Gastroesophageal sphincter (tissue), 4 donors: ENCODE measurements around the gene PARVG. TPM values are rescaled to one million over a fixed set of nuclear protein-coding genes. Genes with fewer than 3 reads are reported as not detected.

ENCODE experiments used
- ATAC-seq: fragments of 150-250 bp; one replicate; pipeline ENCODE4 v1.9.1; 2016; ENCODE audit warnings: mild to moderate bottlenecking, moderate library complexity
- H3K27ac ChIP-seq, 4 donors: fragments of 200-600 bp; sonication (generic) in 3 of 4; 1 replicate in 3 of 4; 2 replicates in 1 of 4; pipeline ENCODE4 v1.5.1; 2016 to 2019
- H3K27me3 ChIP-seq: fragments of 200-600 bp; sonication (generic); one replicate; pipeline ENCODE4 v1.5.1; 2019
- H3K36me3 ChIP-seq, 2 donors: fragments of 200-600 bp; sonication (generic); one replicate each; pipeline ENCODE4 v1.5.1; 2019; ENCODE audit warnings: control low read depth in 1 of 2
- H3K4me1 ChIP-seq, 3 donors: fragments of 200-600 bp; sonication (generic); 1 replicate in 2 of 3; 2 replicates in 1 of 3; pipeline ENCODE4 v1.5.1; 2016 to 2019; ENCODE audit warnings: control low read depth in 2 of 3
- H3K4me3 ChIP-seq, 2 donors: fragments of 200-600 bp; sonication (generic); one replicate each; pipeline ENCODE4 v1.5.1; 2019; ENCODE audit warnings: mild to moderate bottlenecking in 1 of 2, moderate library complexity in 1 of 2
- H3K9me3 ChIP-seq, 3 donors: fragments of 200-600 bp; sonication (generic); one replicate each; pipeline ENCODE4 v1.5.1; 2017 to 2019; ENCODE audit warnings: control low read depth in 2 of 3
- EP300 ChIP-seq: sonication (generic); formaldehyde crosslinking; IDR thresholded peaks from one replicate; pipeline ENCODE4 v1.6.1; 2017; ENCODE audit warnings: antibody characterized with exemption, mild to moderate bottlenecking
- POLR2A ChIP-seq, 2 donors: fragments of 450-650 bp; IDR thresholded peaks; one replicate each; pipeline ENCODE4 v1.6.1; 2017; ENCODE audit warnings: antibody characterized with exemption in 2 of 2, mild to moderate bottlenecking in 2 of 2, moderate library complexity in 1 of 2
- POLR2AphosphoS5 ChIP-seq: sonication (generic); formaldehyde crosslinking; IDR thresholded peaks from one replicate; pipeline ENCODE4 v1.6.1; 2017; ENCODE audit warnings: antibody characterized with exemption
- WGBS, 2 donors: methylation state at CpG; one replicate each; pipeline ENCODE4 v1.1.5; 2018; ENCODE audit warnings: low coverage in 1 of 2; 5-methylcytosine and 5-hydroxymethylcytosine counted together
- total RNA-seq, 4 donors: library from RNA; depleted of rRNA; stranded (reverse); fragments of >200 nt; gene quantifications; one replicate each; pipeline ENCODE4 v1.1.0, GENCODE V29; 2016
- TF ChIP-seq, protein P1 (sequence below), 4 experiments: fragments of 200-600 bp in 2 of 4; fragments of 450-650 bp in 2 of 4; sonication (generic) in 1 of 4; IDR thresholded peaks; one replicate each; pipeline ENCODE4 v1.5.1; 2017 to 2019; ENCODE audit warnings: antibody characterized with exemption in 4 of 4, mild to moderate bottlenecking in 2 of 4, moderate library complexity in 2 of 4

Gene PARVG
- total RNA-seq, 4 donors from 2014 or later = 7.0 to 18.2 (median 11.3) TPM

DNA sequence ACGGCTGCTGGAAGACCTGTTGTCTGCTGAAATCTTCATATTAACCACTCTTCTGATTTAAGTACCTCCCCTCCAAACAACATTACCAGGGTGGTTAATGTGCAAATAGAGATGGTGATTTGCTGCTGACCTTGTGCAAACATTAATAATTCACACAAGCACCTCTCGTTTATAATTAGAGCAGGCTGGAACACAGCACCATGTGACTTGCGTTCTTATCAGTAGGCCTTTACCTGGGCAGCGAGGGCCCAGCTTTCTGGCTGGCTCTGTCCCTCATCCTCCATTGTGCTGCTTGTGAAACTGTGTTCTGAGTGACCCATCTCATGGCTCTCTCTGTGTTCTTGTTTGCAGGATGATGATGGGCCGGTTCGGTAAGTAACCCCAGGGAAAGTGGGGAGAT is 41.0 kb upstream of the PARVG start:
- no peak for ATAC-seq
- H3K27me3 ChIP-seq = no peaks in the 10 kb centered on the region
- TF ChIP-seq EP300 (no peak), POLR2AphosphoS5 (no peak), POLR2A (IDR thresholded peaks at IDR 0.05) (no peak)
- TF ChIP-seq, protein P1, sequence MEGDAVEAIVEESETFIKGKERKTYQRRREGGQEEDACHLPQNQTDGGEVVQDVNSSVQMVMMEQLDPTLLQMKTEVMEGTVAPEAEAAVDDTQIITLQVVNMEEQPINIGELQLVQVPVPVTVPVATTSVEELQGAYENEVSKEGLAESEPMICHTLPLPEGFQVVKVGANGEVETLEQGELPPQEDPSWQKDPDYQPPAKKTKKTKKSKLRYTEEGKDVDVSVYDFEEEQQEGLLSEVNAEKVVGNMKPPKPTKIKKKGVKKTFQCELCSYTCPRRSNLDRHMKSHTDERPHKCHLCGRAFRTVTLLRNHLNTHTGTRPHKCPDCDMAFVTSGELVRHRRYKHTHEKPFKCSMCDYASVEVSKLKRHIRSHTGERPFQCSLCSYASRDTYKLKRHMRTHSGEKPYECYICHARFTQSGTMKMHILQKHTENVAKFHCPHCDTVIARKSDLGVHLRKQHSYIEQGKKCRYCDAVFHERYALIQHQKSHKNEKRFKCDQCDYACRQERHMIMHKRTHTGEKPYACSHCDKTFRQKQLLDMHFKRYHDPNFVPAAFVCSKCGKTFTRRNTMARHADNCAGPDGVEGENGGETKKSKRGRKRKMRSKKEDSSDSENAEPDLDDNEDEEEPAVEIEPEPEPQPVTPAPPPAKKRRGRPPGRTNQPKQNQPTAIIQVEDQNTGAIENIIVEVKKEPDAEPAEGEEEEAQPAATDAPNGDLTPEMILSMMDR (IDR thresholded peaks at IDR 0.05) = no peak
- 86% methylated on average over 5 of the region's 6 CpGs; no CpG with 5 or more reads in 1 of the 2 donors for WGBS, 2 donors
- no peak overlapping the region for H3K4me3 ChIP-seq
- H3K4me1 ChIP-seq = peaks cover 0 to 11% (median 0%) of the 10 kb centered on the region in 3 donors
- H3K36me3 ChIP-seq = peaks cover 0 to 86% of the 10 kb centered on the region in 2 donors
- H3K27ac ChIP-seq = no peak overlapping the region
- peaks cover 0 to 15% (median 1%) of the 10 kb centered on the region in 3 donors for H3K9me3 ChIP-seq

DNA sequence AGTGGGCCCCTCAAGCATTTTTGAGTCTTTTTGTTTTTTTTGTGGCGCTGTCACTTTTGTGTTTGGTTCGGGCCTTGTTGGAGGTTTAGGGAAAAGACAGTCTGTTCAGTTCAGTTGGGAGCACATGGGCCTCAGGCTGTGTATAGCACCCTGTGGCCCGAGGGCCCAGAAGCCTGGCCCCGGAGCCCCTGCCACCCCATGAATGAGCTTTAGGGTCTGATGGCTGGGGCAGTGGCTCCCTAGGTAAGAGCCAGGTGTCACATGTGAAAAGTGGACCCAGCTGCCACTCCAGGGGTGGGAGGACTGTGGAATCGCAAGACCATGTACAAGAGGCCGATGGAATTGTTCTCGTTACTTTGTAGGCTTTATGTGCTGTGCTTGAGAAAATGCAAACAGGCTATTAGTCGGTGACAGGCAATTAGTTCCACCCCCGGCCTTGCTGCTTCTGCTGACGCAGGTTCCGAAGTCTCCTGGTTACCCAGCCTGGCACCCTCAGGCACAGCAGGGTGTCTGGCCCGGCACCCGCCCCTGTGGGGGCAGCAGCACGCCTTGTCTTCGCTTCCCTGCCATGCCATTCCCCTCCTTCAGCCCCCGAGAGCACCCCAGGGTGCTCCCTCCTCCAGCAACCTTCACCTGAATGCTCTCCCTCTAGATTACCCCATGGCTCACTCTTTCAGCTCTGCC is 38.2 kb upstream of the PARVG start:
- H3K9me3 ChIP-seq = peaks cover 0 to 7% (median 0%) of the 10 kb centered on the region in 3 donors
- no peaks in the 10 kb centered on the region for H3K27me3 ChIP-seq
- TF ChIP-seq POLR2A (IDR thresholded peaks at IDR 0.05) = no peak
- TF ChIP-seq EP300 = no peak
- TF ChIP-seq POLR2AphosphoS5 = no peak
- TF ChIP-seq, protein P1 (IDR thresholded peaks at IDR 0.05) = no peak
- H3K36me3 ChIP-seq = peaks cover 0 to 58% of the 10 kb centered on the region in 2 donors
- ATAC-seq = no peak
- no peak overlapping the region for H3K4me3 ChIP-seq
- no peak overlapping the region for H3K27ac ChIP-seq
- peaks cover 0 to 17% (median under 1%) of the 10 kb centered on the region in 3 donors for H3K4me1 ChIP-seq
- WGBS, 2 donors = 86 to 100% methylated on average over 2 to 13 of the region's 16 CpGs

DNA sequence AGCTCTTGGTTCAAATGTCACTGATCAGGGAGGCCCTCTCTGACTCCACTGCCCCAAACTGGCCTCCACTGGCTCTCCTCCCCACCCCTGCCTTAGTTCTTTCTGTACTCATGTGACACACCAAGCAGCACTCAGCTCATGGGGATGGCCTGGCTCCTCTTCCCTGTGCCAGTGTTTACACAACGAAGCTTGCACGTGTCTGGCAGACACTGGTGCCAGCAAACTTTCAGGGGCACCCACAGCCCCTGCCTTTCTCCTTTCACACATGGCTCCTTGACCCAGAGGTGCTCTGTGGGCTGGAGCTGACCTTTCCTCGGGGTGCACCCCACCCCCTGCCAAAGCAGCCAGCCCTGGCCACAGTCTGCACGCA is 37.6 kb upstream of the PARVG start:
- H3K27ac ChIP-seq = no peak overlapping the region
- peaks cover 0 to 23% (median 6%) of the 10 kb centered on the region in 3 donors for H3K4me1 ChIP-seq
- H3K36me3 ChIP-seq = peaks cover 0 to 53% of the 10 kb centered on the region in 2 donors
- TF ChIP-seq POLR2A (IDR thresholded peaks at IDR 0.05) = no peak
- TF ChIP-seq, protein P1 (IDR thresholded peaks at IDR 0.05) = no peak
- peak; percentile 15 for TF ChIP-seq POLR2AphosphoS5
- H3K4me3 ChIP-seq = no peak overlapping the region
- 65% methylated on average over 2 of the region's 4 CpGs; no CpG with 5 or more reads in 1 of the 2 donors for WGBS, 2 donors
- no peak for ATAC-seq
- H3K9me3 ChIP-seq = peaks cover 0 to 2% (median 0%) of the 10 kb centered on the region in 3 donors
- no peaks in the 10 kb centered on the region for H3K27me3 ChIP-seq

DNA sequence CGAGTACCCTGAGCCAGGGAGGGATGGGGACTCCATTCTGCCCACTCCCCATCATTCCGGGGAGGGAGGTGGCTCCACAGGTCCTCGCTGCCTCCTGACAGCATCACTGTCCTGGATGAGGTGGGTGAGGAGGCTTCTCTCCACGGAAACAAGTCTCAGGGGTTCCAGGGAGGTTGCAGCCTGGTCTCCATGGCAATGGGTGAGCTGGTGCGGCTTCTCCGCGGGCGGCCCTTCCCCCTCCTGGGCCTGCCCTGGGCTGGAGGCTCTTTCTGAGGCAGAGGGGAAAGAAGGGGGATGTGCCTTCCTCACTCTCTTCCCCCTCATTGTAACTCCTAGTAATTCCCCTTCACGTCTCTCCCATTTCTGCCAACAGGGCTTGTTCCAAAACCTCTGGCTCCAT is 37.1 kb upstream of the PARVG start:
- H3K4me1 ChIP-seq = peaks cover 0 to 28% (median 9%) of the 10 kb centered on the region in 3 donors

More for the DNA sequence above, 37.1 kb upstream of the PARVG start:
- peaks cover 0 to 48% of the 10 kb centered on the region in 2 donors for H3K36me3 ChIP-seq
- H3K27me3 ChIP-seq = no peaks in the 10 kb centered on the region
- H3K4me3 ChIP-seq = no peak overlapping the region
- ATAC-seq = no peak
- H3K9me3 ChIP-seq = no peaks in the 10 kb centered on the region
- TF ChIP-seq POLR2A (IDR thresholded peaks at IDR 0.05) (no peak), EP300 (no peak), POLR2AphosphoS5 (no peak)
- TF ChIP-seq, protein P1 (IDR thresholded peaks at IDR 0.05) = no peak
- H3K27ac ChIP-seq = no peak overlapping the region
- WGBS, 2 donors = 47 to 80% methylated on average over 3 to 4 of the region's 9 CpGs
